HG02884 (cell line): ENCODE data around the gene TCP11L2.

Experiments
- ATAC-seq: cut with Tn5 transposase; IDR thresholded peaks from one replicate; pipeline ENCODE4 v1.9.1; 2021; ENCODE audit warnings: mild to moderate bottlenecking, moderate library complexity; ENCODE audit not compliant: unreplicated experiment

TCP11L2 gene

DNA sequence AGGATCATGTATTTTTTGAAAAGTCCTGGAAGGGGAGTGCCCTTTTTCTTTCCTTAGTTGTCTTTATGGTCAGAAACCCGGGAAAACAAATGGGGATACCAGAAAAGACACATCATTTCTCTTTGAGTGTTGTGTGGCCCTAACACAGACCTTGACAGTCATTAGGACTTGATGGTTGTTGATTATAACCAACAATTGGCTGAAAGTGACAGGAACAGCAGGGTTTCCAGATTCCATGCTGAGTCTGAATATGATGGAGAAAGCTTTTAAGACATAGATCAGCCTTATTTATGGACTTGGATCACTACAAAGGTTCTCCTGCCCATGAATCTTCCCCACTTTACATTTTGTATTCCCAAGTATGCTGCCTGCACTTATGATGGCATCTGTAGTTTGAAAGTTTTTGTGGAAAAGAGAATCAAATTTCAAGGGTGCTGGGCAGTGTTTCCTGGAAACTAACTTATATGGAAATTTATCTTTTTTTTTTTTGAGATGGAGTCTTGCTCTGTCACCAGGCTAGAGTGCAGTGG lies 85.4 kb downstream of the TCP11L2 start:
- ATAC-seq = no peak

DNA sequence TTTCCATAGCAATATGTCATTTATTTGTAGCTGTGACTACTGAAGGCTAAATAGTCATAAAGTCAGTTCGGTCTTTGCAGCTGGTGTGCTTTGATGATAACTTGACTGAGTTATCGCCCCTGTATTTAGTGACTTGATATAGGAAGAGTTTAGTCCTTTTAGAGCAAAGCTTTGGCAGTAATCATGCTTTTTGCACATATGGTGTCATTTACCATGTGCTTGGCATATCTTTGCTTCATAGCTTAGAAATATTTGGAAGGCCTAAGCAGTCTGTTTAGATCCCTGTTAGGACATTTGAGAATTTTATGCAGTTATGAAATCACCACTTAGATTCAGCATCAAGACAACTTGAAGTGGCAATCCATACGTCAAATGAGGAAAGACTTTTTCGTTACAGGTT lies 86.6 kb downstream of the TCP11L2 start:
- no peak for ATAC-seq

DNA sequence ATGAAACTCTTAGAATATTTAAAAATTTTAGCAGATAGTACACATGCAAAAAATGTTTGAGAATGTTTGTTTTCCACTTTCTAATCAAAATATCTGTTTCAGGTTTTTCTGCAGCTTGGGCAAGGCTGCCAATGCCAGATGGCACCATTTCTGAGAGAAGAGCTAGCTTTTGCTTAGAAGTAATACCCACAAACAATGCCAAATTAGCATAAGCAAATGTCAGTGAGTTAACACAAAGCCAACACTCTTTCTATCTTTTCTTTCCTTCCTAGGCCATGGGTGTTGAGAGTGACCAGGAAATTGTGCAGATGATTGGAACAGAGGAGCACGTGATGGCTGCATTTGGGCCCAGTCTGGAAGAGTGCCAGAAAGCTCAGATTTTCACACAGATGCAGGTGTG lies 90.2 kb downstream of the TCP11L2 start:
- no peak for ATAC-seq
